Ovary (tissue), 3 donors: Measurements from ENCODE around the gene GNAS.

Source experiments
- EP300 ChIP-seq: sonication (generic); formaldehyde crosslinking; IDR thresholded peaks from one replicate; pipeline ENCODE4 v1.6.1; 2017; ENCODE audit warnings: antibody characterized with exemption
- POLR2A ChIP-seq: fragments of 450-650 bp; IDR thresholded peaks from one replicate; pipeline ENCODE4 v1.6.1; 2017; ENCODE audit warnings: antibody characterized with exemption, mild to moderate bottlenecking, moderate library complexity
- TF ChIP-seq, protein P1 (sequence below), 3 donors: fragments of 450-650 bp in 2 of 3; fragments of 200-600 bp in 1 of 3; IDR thresholded peaks; one replicate each; pipeline versions ENCODE4 v1.5.1 to v1.8.0; 2016 to 2022; ENCODE audit warnings: antibody characterized with exemption in 3 of 3, mild to moderate bottlenecking in 1 of 3
- donor health status: DM: no; HTN: no; CAD: no.

DNA sequence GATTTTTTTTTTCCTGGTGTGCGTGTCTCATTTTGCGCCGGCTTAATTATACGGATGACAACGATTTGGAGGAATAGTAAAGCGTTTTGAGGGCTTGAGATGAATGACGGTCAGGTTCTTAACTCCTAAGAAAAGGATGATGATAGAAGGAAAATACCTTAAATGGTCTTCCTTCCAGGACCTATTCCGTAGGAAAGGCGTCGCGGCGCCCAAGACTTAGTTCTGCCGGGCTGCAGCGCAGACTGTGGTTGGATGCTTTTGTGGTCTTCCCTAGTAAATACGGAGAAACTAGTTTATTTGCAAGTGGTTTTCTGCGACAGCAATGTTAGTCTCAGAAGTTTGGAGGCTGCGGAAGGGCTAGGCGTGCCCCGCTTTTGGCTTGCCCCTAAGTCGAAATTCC lies 10.2 kb upstream of the GNAS start:
- TF ChIP-seq, protein P1, sequence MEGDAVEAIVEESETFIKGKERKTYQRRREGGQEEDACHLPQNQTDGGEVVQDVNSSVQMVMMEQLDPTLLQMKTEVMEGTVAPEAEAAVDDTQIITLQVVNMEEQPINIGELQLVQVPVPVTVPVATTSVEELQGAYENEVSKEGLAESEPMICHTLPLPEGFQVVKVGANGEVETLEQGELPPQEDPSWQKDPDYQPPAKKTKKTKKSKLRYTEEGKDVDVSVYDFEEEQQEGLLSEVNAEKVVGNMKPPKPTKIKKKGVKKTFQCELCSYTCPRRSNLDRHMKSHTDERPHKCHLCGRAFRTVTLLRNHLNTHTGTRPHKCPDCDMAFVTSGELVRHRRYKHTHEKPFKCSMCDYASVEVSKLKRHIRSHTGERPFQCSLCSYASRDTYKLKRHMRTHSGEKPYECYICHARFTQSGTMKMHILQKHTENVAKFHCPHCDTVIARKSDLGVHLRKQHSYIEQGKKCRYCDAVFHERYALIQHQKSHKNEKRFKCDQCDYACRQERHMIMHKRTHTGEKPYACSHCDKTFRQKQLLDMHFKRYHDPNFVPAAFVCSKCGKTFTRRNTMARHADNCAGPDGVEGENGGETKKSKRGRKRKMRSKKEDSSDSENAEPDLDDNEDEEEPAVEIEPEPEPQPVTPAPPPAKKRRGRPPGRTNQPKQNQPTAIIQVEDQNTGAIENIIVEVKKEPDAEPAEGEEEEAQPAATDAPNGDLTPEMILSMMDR (IDR thresholded peaks at IDR 0.05), result no peak
- no peak for TF ChIP-seq POLR2A
- no peak for TF ChIP-seq EP300
